Stimulated activated CD4-positive, alpha-beta T cell treated with anti-CD3 and anti-CD28 coated beads, Interleukin-2, amount 100 ng/mL, for 4 hours (primary cell): ENCODE data around the gene WDR55.
"Not testable (repeated sequence)": the region's sequence is repeated elsewhere in the genome, so short reads cannot be mapped to it uniquely, and the experiment has no call there.

Experiments
- DNase-seq: peaks from one replicate; pipeline ENCODE4 v3.0.0-alpha.2; 2020; ENCODE audit warnings: low read depth

The WDR55 gene

GRCh38 chr5:140664359-140665119 is at the start of gene WDR55:
Gene WDR55, plus strand, starts transcription at chr5:140664904. Its CDS starts 9 bp downstream, at chr5:140664913.
- DNase-seq, result peak; percentile 94

GRCh38 chr5:140622301-140622700 is 42.4 kb upstream of the WDR55 start:
- DNase-seq, result no peak

GRCh38 chr5:140623061-140623460 is 41.6 kb upstream of the WDR55 start:
- not testable (repeated sequence) for DNase-seq

GRCh38 chr5:140624886-140625285 is 39.8 kb upstream of the WDR55 start:
- DNase-seq, result not testable (repeated sequence)

- no peak for DNase-seq
Measured at GRCh38 chr5:140627972-140628371, 36.7 kb upstream of the WDR55 start.

- DNase-seq, result no peak
Measured at GRCh38 chr5:140628711-140629110, 36.0 kb upstream of the WDR55 start.

- DNase-seq, result no peak
Measured at GRCh38 chr5:140630292-140631035, 34.2 kb upstream of the WDR55 start.

GRCh38 chr5:140631036-140631417 is 33.7 kb upstream of the WDR55 start:
- no peak for DNase-seq

- no peak for DNase-seq
Measured at GRCh38 chr5:140631831-140632365, 32.8 kb upstream of the WDR55 start.

GRCh38 chr5:140632366-140633020 is 32.2 kb upstream of the WDR55 start:
- peak; percentile 39 for DNase-seq

- DNase-seq, result no peak
Measured at GRCh38 chr5:140633021-140633471, 31.7 kb upstream of the WDR55 start, which contains the start of gene CD14. Gene CD14, minus strand, starts transcription at chr5:140633175. Its CDS starts 104 bp downstream, at chr5:140633071.

- no peak for DNase-seq
Measured at GRCh38 chr5:140633501-140633900, 31.2 kb upstream of the WDR55 start.

- no peak for DNase-seq
Measured at GRCh38 chr5:140634103-140634502, 30.6 kb upstream of the WDR55 start.

- no peak for DNase-seq
Measured at GRCh38 chr5:140635291-140636257, 29.1 kb upstream of the WDR55 start.

- no peak for DNase-seq
Measured at GRCh38 chr5:140637371-140638100, 27.2 kb upstream of the WDR55 start.

GRCh38 chr5:140638898-140639147 is 25.9 kb upstream of the WDR55 start:
- DNase-seq, result not testable (repeated sequence)

GRCh38 chr5:140639148-140639981 is 25.3 kb upstream of the WDR55 start, which contains the start of gene TMCO6:
Gene TMCO6, plus strand, starts transcription at chr5:140639451. Its CDS starts 77 bp downstream, at chr5:140639528.
- DNase-seq, result peak; percentile 94

- no peak for DNase-seq
Measured at GRCh38 chr5:140641716-140642115, 23.0 kb upstream of the WDR55 start.

- no peak for DNase-seq
Measured at GRCh38 chr5:140642718-140643117, 22.0 kb upstream of the WDR55 start.

- DNase-seq, result no peak
Measured at GRCh38 chr5:140647042-140647419, 17.7 kb upstream of the WDR55 start.
